ENCODE measurements around the gene ADCY2. TPM values are rescaled to one million over a fixed set of nuclear protein-coding genes. Genes with fewer than 3 reads are reported as not detected.

Gene ADCY2
- total RNA-seq, 4 donors from 2014 or later = 0.34 to 2.7 (median 1.5) TPM

GRCh38 chr5:7611518-7611917, 215.6 kb downstream of the ADCY2 start:
- WGBS, 2 donors = 50 to 74% methylated on average over 1 of the region's 1 CpG
- intact Hi-C loops (cut with DNase I) = no loop called here
- H3K9me3 ChIP-seq = no peaks in the 10 kb centered on the region

GRCh38 chr5:7615566-7616061, 219.7 kb downstream of the ADCY2 start:
- no peak for DNase-seq
- no peak for TF ChIP-seq CTCF (IDR thresholded peaks at IDR 0.05)
- no peak for TF ChIP-seq POLR2A (IDR thresholded peaks at IDR 0.05)
- no peaks in the 10 kb centered on the region for H3K4me1 ChIP-seq
- no peak overlapping the region for H3K4me3 ChIP-seq (replicated peaks in 1 of 3)
- H3K9me3 ChIP-seq = no peaks in the 10 kb centered on the region
- no peaks in the 10 kb centered on the region for H3K27me3 ChIP-seq
- intact Hi-C loops (cut with DNase I) = no loop called here
- 86 to 93% methylated on average over 2 of the region's 2 CpGs for WGBS, 2 donors
- no peaks in the 10 kb centered on the region for H3K36me3 ChIP-seq
- H3K27ac ChIP-seq = no peak overlapping the region

More at GRCh38 chr5:7611518-7611917, 215.6 kb downstream of the ADCY2 start:
- no peak for DNase-seq
- TF ChIP-seq POLR2A (IDR thresholded peaks at IDR 0.05) = no peak
- no peak for TF ChIP-seq CTCF (IDR thresholded peaks at IDR 0.05)
- H3K4me3 ChIP-seq (replicated peaks in 1 of 3) = no peak overlapping the region
- no peaks in the 10 kb centered on the region for H3K4me1 ChIP-seq
- no peaks in the 10 kb centered on the region for H3K27me3 ChIP-seq
- H3K27ac ChIP-seq = no peak overlapping the region
- no peaks in the 10 kb centered on the region for H3K36me3 ChIP-seq

- DNase-seq = no peak
- intact Hi-C loops (cut with DNase I) = no loop called here
Measured at GRCh38 chr5:7616897-7617296, 221.0 kb downstream of the ADCY2 start.

GRCh38 chr5:7622498-7622897, 226.6 kb downstream of the ADCY2 start:
- intact Hi-C loops (cut with DNase I) = no loop called here
- Histone ChIP-seq H3K27me3 (no peaks in the 10 kb centered on the region), H3K27ac (no peak overlapping the region), H3K4me1 (no peaks in the 10 kb centered on the region), H3K36me3 (no peaks in the 10 kb centered on the region), H3K4me3 (replicated peaks in 1 of 3) (no peak overlapping the region), H3K9me3 (no peaks in the 10 kb centered on the region)
- TF ChIP-seq CTCF (IDR thresholded peaks at IDR 0.05) (no peak), POLR2A (IDR thresholded peaks at IDR 0.05) (no peak)
- no peak for DNase-seq
- WGBS, 2 donors = 68 to 81% methylated on average over 2 of the region's 2 CpGs

More at GRCh38 chr5:7616897-7617296, 221.0 kb downstream of the ADCY2 start:
- H3K27me3 ChIP-seq = no peaks in the 10 kb centered on the region
- no peaks in the 10 kb centered on the region for H3K36me3 ChIP-seq
- H3K4me1 ChIP-seq = no peaks in the 10 kb centered on the region
- H3K27ac ChIP-seq = no peak overlapping the region
- 70 to 81% methylated on average over 2 of the region's 2 CpGs for WGBS, 2 donors
- H3K9me3 ChIP-seq = no peaks in the 10 kb centered on the region
- TF ChIP-seq CTCF (IDR thresholded peaks at IDR 0.05) (no peak), POLR2A (IDR thresholded peaks at IDR 0.05) (no peak)
- H3K4me3 ChIP-seq (replicated peaks in 1 of 3) = no peak overlapping the region

GRCh38 chr5:7625740-7626139, 229.8 kb downstream of the ADCY2 start:
- intact Hi-C loops (cut with DNase I) = no loop called here
- Histone ChIP-seq H3K4me1 (no peaks in the 10 kb centered on the region), H3K27ac (no peak overlapping the region), H3K4me3 (replicated peaks in 1 of 3) (no peak overlapping the region), H3K9me3 (no peaks in the 10 kb centered on the region), H3K27me3 (no peaks in the 10 kb centered on the region), H3K36me3 (no peaks in the 10 kb centered on the region)
- WGBS, 2 donors = 54 to 60% methylated on average over 2 of the region's 2 CpGs
- no peak for DNase-seq
- no peak for TF ChIP-seq POLR2A (IDR thresholded peaks at IDR 0.05)
- TF ChIP-seq CTCF (IDR thresholded peaks at IDR 0.05) = no peak
